Right renal cortex interstitium (tissue), 3 donors: Measurements from ENCODE around the gene WDR18. TPM values are rescaled to one million over a fixed set of nuclear protein-coding genes. Genes with fewer than 3 reads are reported as not detected.

Source experiments
- DNase-seq, 3 donors: peaks; one replicate each; pipeline ENCODE4 v3.0.0-alpha.2; 2013; ENCODE audit warnings: low read depth in 3 of 3, low spot score in 2 of 3
- polyA plus RNA-seq, 3 donors: library from polyadenylated mRNA; unstranded; fragments of 120-200 nt; gene quantifications; one replicate each; pipeline ENCODE4 v1.2.1, GENCODE V29; 2013; ENCODE audit not compliant: insufficient read length in 3 of 3

The WDR18 gene
- 10 to 100 TPM; 31.1 to 34.6 (median 34.3) TPM for polyA plus RNA-seq

GRCh38 chr19:984165-984967 lies at the start of gene WDR18:
TSS of gene WDR18 (plus strand) at chr19:984345. CDS start at chr19:984354, 9 bp downstream.
- peak; percentile 54 to 82 (median 78) for DNase-seq

- DNase-seq: no peak
These were observed 49.2 kb upstream of the WDR18 start for GRCh38 chr19:934865-935479.

DNA sequence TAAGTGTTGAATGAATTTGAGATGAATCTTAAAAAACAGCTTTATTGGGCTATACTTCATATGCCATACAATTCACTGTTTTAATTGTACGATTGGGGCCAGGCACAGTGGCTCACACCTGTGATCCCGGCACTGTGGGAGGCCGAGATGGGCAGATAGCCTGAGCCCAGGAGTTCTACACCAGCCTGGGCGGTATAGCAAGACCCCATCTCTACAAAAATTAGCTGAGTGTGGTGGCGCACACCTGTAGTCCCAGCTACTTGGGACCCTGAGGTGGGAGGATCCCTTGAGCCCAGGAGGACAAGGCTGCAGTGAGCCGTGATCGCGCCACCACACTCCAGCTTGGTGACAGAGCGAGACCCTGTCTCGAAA lies 48.0 kb upstream of the WDR18 start:
- no peak for DNase-seq

DNA sequence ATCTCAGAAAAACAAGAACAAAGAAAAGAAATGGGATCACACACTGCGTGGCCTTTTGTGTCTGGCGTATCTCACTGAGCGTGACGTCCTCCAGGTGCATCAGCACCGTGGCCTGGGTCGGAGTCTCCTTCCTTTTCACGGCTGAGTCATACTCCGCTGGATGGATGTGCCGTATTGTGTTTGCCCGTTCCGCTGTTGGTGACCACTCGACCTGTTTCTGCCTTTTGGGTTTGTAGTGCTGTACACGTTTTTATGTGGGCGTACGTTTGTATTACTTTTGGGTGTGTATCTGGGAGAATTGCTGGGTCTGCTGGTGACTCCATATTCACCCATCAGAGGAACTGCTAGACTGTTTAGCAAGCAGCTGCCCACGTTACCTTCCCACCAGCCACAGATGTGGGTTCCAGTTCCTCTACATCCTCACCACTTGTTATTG lies 46.9 kb upstream of the WDR18 start:
- DNase-seq: no peak

GRCh38 chr19:938233-938923 lies 45.8 kb upstream of the WDR18 start:
- no peak for DNase-seq

- no peak for DNase-seq
These were observed 44.7 kb upstream of the WDR18 start for GRCh38 chr19:939439-939838.

- DNase-seq: no peak
These were observed 44.2 kb upstream of the WDR18 start for GRCh38 chr19:939922-940321.

GRCh38 chr19:940591-941291 lies 43.4 kb upstream of the WDR18 start:
- no peak for DNase-seq

DNA sequence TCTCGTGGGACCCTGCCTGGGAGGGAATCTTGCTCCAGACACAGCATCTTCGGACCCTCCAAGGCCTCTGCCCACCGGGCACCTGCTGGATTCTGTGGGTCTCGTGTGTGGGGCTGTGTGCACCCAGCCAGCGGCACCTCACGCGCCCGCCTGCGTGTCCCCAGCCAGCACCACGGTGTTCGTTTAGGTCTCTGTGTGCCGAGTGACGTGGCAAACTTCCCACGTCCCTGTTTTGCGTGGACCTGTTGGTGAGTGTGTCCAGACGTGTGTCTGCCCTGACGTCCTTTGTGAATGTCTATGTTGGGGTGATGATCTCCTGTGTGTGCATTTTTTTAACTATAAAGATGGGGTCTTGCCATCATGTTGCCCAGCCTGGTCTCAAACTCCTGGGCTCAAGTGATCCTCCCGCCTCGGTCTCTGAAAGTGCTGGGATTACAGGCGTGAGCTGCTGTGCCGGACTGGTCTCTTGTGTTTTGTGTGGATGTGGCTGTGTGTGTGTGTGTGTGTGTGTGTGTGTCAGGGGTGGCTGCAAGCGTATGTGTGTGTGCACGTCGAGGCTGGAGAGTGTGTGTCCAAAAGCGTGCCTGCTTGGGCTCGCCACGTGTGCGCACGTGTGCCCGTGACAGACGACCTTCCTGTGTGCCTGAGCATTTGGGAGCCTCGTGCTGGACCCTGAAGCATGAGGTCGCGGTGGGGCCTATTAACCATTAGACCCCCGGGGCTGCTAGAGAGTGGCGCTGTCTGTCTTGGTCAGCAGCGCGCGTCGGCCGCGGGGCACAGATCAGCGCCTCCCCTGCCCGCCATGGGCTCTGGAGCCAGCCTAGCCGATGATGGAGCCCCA lies 42.6 kb upstream of the WDR18 start:
- DNase-seq: no peak

- DNase-seq: no peak
These were observed 42.0 kb upstream of the WDR18 start for GRCh38 chr19:942133-942645.

GRCh38 chr19:943551-944170 lies 40.5 kb upstream of the WDR18 start:
- no peak for DNase-seq

DNA sequence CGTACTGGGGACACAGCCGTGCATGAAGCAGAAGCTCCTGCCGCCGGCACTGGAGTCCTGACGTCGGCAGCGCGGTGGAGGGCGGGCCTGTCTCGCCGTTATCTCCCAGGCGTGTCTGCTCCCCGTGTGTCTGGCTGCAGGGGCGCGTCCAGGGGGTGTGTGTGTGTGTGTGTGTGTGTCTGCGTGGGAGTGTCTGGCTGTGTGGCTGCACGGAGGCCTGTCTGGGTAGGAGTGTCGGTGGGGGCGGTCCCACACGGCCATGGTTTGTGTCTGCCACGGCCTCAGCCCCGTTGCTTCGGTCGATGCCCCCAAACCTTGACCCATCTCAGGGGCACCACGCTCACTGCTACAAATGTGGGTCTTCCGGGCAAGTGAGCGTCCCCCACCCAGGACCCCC lies 40.0 kb upstream of the WDR18 start:
- no peak for DNase-seq

DNA sequence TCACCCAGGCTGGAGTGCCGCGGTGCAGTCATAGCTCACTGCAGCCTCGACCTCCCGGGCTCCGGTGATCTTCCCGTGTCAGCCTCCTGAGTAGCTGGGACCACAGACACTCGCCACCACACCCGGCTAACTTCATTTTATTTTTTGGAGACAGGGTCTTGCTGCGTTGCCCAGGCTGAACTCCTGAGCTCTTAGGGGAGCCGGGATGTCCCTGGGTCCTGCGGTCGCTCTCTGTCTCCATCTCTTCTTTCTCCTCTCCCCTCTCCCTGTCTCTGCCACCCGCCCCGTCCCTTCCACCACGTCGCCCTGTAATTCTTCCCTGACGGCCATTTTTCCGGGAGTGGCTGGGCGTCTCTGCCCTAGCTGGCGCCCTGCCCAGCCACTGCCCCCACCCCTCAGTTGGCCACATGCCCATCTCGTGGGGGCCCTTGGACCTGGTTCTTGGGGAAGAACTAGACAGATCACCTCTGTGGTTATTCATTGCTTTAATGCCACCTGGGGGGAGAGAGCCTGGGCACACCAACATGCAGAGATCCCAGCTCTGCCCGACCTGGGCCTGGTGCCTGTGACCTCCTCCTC lies 39.4 kb upstream of the WDR18 start:
- DNase-seq: no peak

- DNase-seq: no peak
These were observed 38.5 kb upstream of the WDR18 start for GRCh38 chr19:945401-946252.

- DNase-seq: no peak
These were observed 36.9 kb upstream of the WDR18 start for GRCh38 chr19:947090-947706.

GRCh38 chr19:947707-948539 lies 36.2 kb upstream of the WDR18 start:
- no peak for DNase-seq
